ENCODE results near the gene PHOX2B. TPM values are rescaled to one million over a fixed set of nuclear protein-coding genes. Genes with fewer than 3 reads are reported as not detected.
"Not testable (repeated sequence)": the region's sequence is repeated elsewhere in the genome, so short reads cannot be mapped to it uniquely, and the experiment has no call there.

PHOX2B gene
- total RNA-seq, 1 experiment from 2014 or later: not detected

GRCh38 chr4:41712425-41712824, 36.1 kb downstream of the PHOX2B start:
- ChIA-PET RAD21 (ENCODE audit: low non-redundant PET in 1 of 2, low total read pairs in 2 of 2, uncharacterized antibody in 2 of 2, unreplicated experiment in 2 of 2) (no interaction called here), CTCF (no interaction called here), POLR2A (no interaction called here)
- no peaks in the 10 kb centered on the region for H4K20me1 ChIP-seq (ENCODE audit: insufficient read depth)
- intact Hi-C loops (cut with micrococcal nuclease): no loop called here
- no TSS peak for BruUV-seq (replicated peaks)
- H3K4me1 ChIP-seq (ENCODE audit: control insufficient read depth in 1 of 2, insufficient read depth in 2 of 2, low read length in 2 of 2): 0 out of 4 replicates have a peak, but pooled peaks cover 0 to 4% of the 10 kb centered on the region in 2 experiments
- no peak overlapping the region for H3K9ac ChIP-seq (ENCODE audit: low read length)
- no peaks in the 10 kb centered on the region for H3K9me2 ChIP-seq (ENCODE audit: insufficient read depth)
- H3K27ac ChIP-seq (ENCODE audit: low read depth, low read length): no peak overlapping the region
- TF ChIP-seq RAD21 (IDR thresholded peaks at IDR 0.05; ENCODE audit: low read depth) (no peak), SRF (IDR thresholded peaks at IDR 0.05; ENCODE audit: low read depth) (no peak), EZH2phosphoT487 (IDR thresholded peaks at IDR 0.05; ENCODE audit: borderline replicate concordance) (no peak), EZH2 (IDR thresholded peaks at IDR 0.05) (no peak), SP1 (IDR thresholded peaks at IDR 0.05; ENCODE audit: low read depth) (no peak), ZFX (IDR thresholded peaks at IDR 0.05) (no peak), CEBPB (IDR thresholded peaks at IDR 0.05; ENCODE audit: low read depth) (no peak), YY1 (IDR thresholded peaks at IDR 0.05; ENCODE audit: extremely low read depth, insufficient replicate concordance, low read depth, low read length) (no peak), EGR1 (IDR thresholded peaks at IDR 0.05; ENCODE audit: low read depth) (no peak), TCF7L2 (IDR thresholded peaks at IDR 0.05; ENCODE audit: borderline replicate concordance, extremely low read depth, insufficient read depth, insufficient read length) (no peak), JUND (IDR thresholded peaks at IDR 0.05) (no peak), CBX3 (IDR thresholded peaks at IDR 0.05; ENCODE audit: low read depth) (no peak), POLR2AphosphoS5 (IDR thresholded peaks at IDR 0.05; ENCODE audit: low read depth, low read length) (no peak), FOSL1 (IDR thresholded peaks at IDR 0.05; ENCODE audit: low read depth) (no peak), ELF1 (IDR thresholded peaks at IDR 0.05; ENCODE audit: borderline replicate concordance, low read depth) (no peak), CTCF (IDR thresholded peaks at IDR 0.05 in 2 of 3, conservative IDR thresholded peaks at IDR 0.05 in 1 of 3; ENCODE audit: borderline replicate concordance in 1 of 3, insufficient read depth in 1 of 3, low read depth in 2 of 3, low read length in 2 of 3) (no peak), ZNF274 (IDR thresholded peaks at IDR 0.05; ENCODE audit: low read depth, low read length) (no peak), SIN3A (IDR thresholded peaks at IDR 0.05; ENCODE audit: low read depth) (no peak)
- TF ChIP-seq, protein P1, sequence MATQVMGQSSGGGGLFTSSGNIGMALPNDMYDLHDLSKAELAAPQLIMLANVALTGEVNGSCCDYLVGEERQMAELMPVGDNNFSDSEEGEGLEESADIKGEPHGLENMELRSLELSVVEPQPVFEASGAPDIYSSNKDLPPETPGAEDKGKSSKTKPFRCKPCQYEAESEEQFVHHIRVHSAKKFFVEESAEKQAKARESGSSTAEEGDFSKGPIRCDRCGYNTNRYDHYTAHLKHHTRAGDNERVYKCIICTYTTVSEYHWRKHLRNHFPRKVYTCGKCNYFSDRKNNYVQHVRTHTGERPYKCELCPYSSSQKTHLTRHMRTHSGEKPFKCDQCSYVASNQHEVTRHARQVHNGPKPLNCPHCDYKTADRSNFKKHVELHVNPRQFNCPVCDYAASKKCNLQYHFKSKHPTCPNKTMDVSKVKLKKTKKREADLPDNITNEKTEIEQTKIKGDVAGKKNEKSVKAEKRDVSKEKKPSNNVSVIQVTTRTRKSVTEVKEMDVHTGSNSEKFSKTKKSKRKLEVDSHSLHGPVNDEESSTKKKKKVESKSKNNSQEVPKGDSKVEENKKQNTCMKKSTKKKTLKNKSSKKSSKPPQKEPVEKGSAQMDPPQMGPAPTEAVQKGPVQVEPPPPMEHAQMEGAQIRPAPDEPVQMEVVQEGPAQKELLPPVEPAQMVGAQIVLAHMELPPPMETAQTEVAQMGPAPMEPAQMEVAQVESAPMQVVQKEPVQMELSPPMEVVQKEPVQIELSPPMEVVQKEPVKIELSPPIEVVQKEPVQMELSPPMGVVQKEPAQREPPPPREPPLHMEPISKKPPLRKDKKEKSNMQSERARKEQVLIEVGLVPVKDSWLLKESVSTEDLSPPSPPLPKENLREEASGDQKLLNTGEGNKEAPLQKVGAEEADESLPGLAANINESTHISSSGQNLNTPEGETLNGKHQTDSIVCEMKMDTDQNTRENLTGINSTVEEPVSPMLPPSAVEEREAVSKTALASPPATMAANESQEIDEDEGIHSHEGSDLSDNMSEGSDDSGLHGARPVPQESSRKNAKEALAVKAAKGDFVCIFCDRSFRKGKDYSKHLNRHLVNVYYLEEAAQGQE (IDR thresholded peaks at IDR 0.05; ENCODE audit: low read depth): no peak
- H3K4me3 ChIP-seq (replicated peaks in 1 of 2; ENCODE audit: low read depth in 1 of 2, low read length in 2 of 2): no peak overlapping the region
- no peaks in the 10 kb centered on the region for H3K9me3 ChIP-seq (ENCODE audit: control insufficient read depth in 1 of 2, insufficient read depth in 1 of 2, low read depth in 1 of 2, low read length in 2 of 2)
- no peaks in the 10 kb centered on the region for H3K36me3 ChIP-seq (ENCODE audit: control insufficient read depth in 1 of 2, insufficient read depth in 2 of 2, low read length in 2 of 2)
- no peak for DNase-seq (ENCODE audit: low read depth, low spot score)
- no peak overlapping the region for H2AFZ ChIP-seq (ENCODE audit: low read depth, low read length, poor library complexity, severe bottlenecking)
- no peak for ATAC-seq
- H3K4me2 ChIP-seq (ENCODE audit: low read length): no peak overlapping the region
- no peaks in the 10 kb centered on the region for H3K27me3 ChIP-seq (ENCODE audit: insufficient read depth, low read length)
- no peaks in the 10 kb centered on the region for H3K79me2 ChIP-seq (ENCODE audit: insufficient read depth, low read length)

- H3K79me2 ChIP-seq (ENCODE audit: insufficient read depth, low read length); CTCF ChIA-PET; RAD21 ChIA-PET (ENCODE audit: low non-redundant PET in 1 of 2, low total read pairs in 2 of 2, uncharacterized antibody in 2 of 2, unreplicated experiment in 2 of 2); H3K9me3 ChIP-seq (ENCODE audit: control insufficient read depth in 1 of 2, insufficient read depth in 1 of 2, low read depth in 1 of 2, low read length in 2 of 2); H2AFZ ChIP-seq (ENCODE audit: low read depth, low read length, poor library complexity, severe bottlenecking); H3K36me3 ChIP-seq (ENCODE audit: control insufficient read depth in 1 of 2, insufficient read depth in 2 of 2, low read length in 2 of 2); BruUV-seq (replicated peaks); H3K4me3 ChIP-seq (replicated peaks in 1 of 2; ENCODE audit: low read depth in 1 of 2, low read length in 2 of 2); ATAC-seq; H3K4me2 ChIP-seq (ENCODE audit: low read length); H3K27ac ChIP-seq (ENCODE audit: low read depth, low read length); H3K9me2 ChIP-seq (ENCODE audit: insufficient read depth); H4K20me1 ChIP-seq (ENCODE audit: insufficient read depth); POLR2A ChIA-PET; intact Hi-C loops (cut with micrococcal nuclease); H3K27me3 ChIP-seq (ENCODE audit: insufficient read depth, low read length); H3K4me1 ChIP-seq (ENCODE audit: control insufficient read depth in 1 of 2, insufficient read depth in 2 of 2, low read length in 2 of 2); H3K9ac ChIP-seq (ENCODE audit: low read length); DNase-seq (ENCODE audit: low read depth, low spot score): not testable (repeated sequence)
These were observed 36.9 kb downstream of the PHOX2B start for GRCh38 chr4:41711654-41712053.

Data from HCT116 (cell line).